ENCODE data around the gene WDR48. TPM values are rescaled to one million over a fixed set of nuclear protein-coding genes. Genes with fewer than 3 reads are reported as not detected.
A peak's percentile ranks its signal among the peaks of the same experiment; 100 is the strongest.

WDR48 gene
- total RNA-seq, 3 donors from 2014 or later: 26.2 to 31.3 (median 29.8) TPM

DNA sequence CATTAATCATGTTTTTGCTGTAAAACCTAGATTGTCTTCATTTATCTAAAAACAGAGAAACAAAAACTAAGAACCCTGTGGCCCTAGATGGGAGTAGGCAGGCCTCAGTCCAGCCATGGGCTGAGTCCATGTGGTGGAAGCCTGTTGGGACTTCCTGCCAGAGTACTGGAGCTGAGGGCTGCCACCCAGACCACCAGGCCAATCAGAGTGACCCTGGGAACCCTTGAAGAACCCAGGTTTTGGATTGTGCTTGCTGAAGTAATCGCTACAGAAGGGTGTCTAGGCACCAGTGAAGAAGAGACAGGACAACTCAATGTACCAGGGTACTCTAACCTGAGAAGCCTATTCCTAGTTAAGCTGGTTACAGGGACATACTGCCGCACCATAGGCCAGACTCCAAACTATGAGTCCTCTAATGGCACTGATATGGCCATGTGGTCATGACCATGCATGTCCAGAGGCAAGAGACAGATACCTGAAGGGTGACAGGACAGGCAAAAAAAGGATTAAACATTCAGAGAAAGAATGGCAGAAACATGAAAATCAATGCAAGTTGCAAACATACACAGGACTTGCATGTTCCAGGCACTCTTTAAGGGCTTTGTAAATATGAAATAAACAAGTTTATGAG is 88.6 kb downstream of the WDR48 start:
- no peaks in the 10 kb centered on the region for H3K9me3 Mint-ChIP-seq
- DNase-seq (no peak), ATAC-seq (no peak)
- peaks cover 40% of the 10 kb centered on the region for H3K36me3 Mint-ChIP-seq (ENCODE audit: insufficient read depth)
- H3K27me3 Mint-ChIP-seq (ENCODE audit: low read depth): no peaks in the 10 kb centered on the region
- no peak overlapping the region for H3K4me3 Mint-ChIP-seq
- H3K4me1 Mint-ChIP-seq (ENCODE audit: low read depth): peaks cover 26% of the 10 kb centered on the region

DNA sequence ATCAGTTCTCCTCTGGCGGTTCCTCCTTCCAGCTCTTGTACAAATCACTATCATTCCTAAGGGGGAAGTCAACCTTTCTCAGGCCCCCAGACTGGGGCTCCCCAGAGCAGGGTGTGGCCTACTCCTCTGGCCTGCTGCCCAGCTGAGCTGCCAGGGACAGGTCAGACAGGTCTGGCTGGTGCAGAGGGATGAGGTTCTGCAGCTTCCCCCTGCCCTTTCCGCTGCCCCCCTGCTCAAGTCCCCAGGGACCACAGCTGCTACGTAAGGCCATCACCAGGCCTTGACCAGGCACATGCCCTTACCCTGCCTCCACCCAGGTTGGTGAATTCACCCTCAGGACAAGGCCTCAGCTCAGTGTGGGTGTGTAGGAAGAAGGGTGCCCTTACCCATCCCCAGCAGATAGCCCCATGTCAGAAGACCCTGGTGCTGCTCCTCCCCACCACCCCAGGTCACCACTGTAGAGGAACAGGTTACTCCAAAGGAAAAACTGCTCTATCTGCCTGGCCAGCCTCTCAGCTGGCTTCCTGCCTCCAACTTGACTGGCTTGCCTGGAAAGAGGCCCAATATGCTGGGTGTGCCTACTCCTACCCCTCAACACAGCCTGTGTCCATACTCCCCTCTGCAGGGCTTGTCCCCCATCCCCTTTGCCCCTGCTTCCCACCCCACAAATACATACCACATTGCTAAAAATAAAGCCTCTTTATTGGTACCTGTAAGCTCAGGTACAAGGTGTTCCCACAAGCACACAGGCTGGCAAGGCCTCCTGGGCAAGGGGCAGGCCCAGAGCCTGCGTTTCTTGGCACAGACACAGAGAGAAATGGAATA is 89.6 kb downstream of the WDR48 start:
- Mint-ChIP-seq H3K27me3 (ENCODE audit: low read depth) (no peaks in the 10 kb centered on the region), H3K9me3 (no peaks in the 10 kb centered on the region), H3K4me3 (no peak overlapping the region), H3K4me1 (ENCODE audit: low read depth) (peaks cover 33% of the 10 kb centered on the region), H3K36me3 (ENCODE audit: insufficient read depth) (peaks cover 47% of the 10 kb centered on the region)
- DNase-seq: no peak
- peak in 1 of 2 donors; percentile 2 for ATAC-seq

DNA sequence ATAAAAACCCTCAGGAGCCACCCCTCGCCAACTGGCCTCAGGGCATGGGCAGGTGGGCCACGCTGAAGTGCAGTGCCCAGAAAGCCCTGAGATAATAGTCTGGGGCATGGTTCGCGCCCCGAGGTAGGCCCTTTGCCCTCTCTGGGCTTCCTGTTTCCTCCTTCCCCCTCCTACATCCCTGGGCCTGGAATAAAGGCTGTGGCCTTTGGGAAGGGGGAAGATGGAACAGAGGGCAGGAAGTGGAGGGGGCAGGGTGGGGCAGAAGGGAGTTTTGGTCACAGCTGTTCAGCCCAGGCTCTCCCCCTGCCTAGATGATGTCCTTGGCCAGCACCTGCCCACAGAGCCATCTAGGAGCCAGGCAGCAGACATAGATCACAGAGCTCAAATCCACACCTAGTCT is 90.3 kb downstream of the WDR48 start:
- H3K36me3 Mint-ChIP-seq (ENCODE audit: insufficient read depth): peaks cover 54% of the 10 kb centered on the region
- no peak for ATAC-seq

DNA sequence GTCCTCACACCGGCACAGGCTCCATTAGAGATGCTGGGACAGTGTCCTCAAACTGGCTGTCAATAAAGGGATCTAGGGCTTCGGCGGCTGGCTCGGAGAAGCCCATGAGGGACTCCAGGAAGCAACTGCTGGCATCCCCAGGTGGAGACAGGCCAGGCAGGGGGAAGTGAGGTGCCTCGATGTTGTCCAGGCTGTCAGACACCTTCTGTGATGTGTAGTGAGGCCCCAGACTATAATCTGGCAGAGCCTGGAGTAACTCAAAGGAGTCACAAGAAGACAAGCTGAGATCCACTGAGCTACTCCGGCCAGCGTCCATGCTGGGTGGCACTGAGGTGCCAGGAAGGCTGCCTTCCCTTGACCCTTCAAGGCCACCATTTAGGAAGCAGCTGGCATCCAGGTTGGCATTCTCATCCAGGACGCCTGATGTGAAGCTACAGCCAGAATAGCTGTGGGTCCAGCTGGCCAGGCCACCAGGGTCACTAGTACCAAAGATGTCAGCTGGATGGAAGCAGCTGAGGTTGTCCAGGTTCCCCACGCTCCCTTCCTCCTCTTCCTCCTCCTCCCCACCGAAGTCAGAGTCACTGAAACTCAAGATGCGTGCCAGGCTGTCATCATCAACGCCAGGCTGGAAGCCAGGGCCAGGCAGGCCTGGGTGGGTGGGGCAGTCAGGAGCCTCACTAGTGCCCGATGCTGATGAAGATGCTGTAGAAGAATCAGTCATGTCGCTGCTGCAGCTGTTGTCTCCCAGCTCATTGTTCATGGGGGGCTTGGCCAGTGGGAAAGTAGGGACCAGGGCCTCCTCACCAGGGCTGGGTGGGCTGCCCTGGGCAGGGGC is 91.5 kb downstream of the WDR48 start:
- DNase-seq (no peak), ATAC-seq (no peak)
- peaks cover 55% of the 10 kb centered on the region for H3K36me3 Mint-ChIP-seq (ENCODE audit: insufficient read depth)
- H3K9me3 Mint-ChIP-seq: no peaks in the 10 kb centered on the region
- peaks cover 52% of the 10 kb centered on the region for H3K4me1 Mint-ChIP-seq (ENCODE audit: low read depth)
- H3K4me3 Mint-ChIP-seq: no peak overlapping the region
- no peaks in the 10 kb centered on the region for H3K27me3 Mint-ChIP-seq (ENCODE audit: low read depth)

More for the DNA sequence above, 90.3 kb downstream of the WDR48 start:
- no peak overlapping the region for H3K4me3 Mint-ChIP-seq
- peaks cover 40% of the 10 kb centered on the region for H3K4me1 Mint-ChIP-seq (ENCODE audit: low read depth)
- H3K9me3 Mint-ChIP-seq: no peaks in the 10 kb centered on the region
- no peak for DNase-seq
- no peaks in the 10 kb centered on the region for H3K27me3 Mint-ChIP-seq (ENCODE audit: low read depth)

DNA sequence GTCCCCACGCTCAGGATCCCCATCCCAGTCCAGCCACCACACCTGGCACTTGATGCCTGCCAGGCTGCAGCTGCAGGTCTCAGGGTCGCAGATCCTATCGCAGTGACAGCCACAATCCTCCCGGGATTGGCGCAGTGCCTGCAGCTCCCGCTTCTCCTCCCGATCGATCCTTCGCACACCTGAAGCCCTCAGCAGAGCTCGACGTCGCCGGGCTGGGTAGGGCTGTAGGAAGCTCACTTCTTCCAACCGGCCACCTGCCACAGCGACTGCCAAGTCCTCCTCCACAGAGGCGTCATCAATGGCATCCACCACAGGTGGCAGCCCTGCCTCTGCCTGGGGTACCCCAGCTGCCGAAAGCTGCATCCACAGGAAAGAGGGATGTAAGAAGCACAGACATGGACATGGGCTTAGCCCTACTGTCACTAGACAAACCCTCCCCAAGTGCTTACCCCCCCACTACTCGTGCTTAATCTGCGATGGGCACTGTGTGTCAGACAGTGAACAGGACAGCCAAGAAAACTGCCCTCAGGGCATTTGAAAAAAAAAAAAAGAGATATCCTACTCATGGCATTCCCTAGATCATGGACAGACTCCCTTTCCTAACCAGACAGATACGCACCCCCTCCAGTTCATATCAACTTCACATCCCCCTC is 92.4 kb downstream of the WDR48 start:
- no peak overlapping the region for H3K4me3 Mint-ChIP-seq
- DNase-seq (no peak), ATAC-seq (no peak)
- H3K4me1 Mint-ChIP-seq (ENCODE audit: low read depth): peaks cover 55% of the 10 kb centered on the region
- H3K36me3 Mint-ChIP-seq (ENCODE audit: insufficient read depth): peaks cover 64% of the 10 kb centered on the region
- H3K9me3 Mint-ChIP-seq: no peaks in the 10 kb centered on the region
- H3K27me3 Mint-ChIP-seq (ENCODE audit: low read depth): no peaks in the 10 kb centered on the region

DNA sequence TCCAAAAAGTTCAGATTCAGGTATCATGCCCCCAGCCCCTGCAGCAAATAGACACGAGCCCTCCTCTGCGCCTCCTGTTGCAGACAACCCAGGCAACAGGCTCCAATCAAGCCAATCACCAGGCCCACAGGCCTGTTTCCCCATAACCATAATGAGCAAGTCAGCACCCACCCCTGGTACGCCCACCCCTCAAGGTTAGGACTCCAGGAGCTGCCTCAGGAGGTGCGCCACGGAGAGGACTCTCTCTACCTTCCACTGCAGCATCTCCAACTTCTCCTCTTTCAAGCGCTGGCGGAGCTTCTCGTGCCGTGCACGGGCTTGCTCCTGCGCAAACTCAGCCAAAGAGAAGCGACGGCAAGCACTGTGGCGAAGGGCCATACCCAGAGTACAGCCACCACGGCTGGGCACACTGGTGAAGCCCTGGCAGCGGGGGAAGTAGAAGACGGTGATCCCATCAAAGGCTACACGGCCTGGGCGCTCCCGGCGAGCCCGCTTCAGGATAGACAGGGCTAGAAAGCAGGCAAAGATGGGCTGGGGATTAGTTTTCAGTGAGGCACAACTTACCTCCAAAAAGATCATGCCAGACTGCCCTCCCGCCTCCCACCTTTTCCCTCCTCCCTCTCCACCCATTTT is 93.0 kb downstream of the WDR48 start:
- ATAC-seq (no peak), DNase-seq (no peak)
- Mint-ChIP-seq H3K9me3 (no peaks in the 10 kb centered on the region), H3K4me1 (ENCODE audit: low read depth) (peaks cover 60% of the 10 kb centered on the region), H3K36me3 (ENCODE audit: insufficient read depth) (peaks cover 70% of the 10 kb centered on the region), H3K4me3 (no peak overlapping the region), H3K27me3 (ENCODE audit: low read depth) (no peaks in the 10 kb centered on the region)

DNA sequence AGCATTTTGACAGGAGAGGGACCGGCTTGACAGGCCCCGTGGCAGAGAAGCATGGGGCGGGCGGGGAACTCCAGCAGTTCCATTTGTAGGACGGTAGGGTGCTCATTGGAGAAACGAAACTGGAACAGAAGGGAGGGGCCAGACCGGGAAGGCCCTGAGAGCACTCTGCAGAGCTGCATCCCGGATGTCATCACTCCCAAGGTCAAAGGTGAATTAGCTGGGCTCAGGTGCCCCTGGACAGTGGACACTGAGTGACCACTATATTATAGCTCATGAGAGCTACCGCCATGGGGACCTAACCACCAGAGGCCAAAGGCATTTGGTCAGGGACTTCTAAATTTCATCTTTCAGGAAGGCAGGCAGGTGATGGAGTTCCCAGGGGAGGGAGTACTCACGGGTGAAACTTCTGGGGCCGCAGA is 94.3 kb downstream of the WDR48 start:
- H3K36me3 Mint-ChIP-seq (ENCODE audit: insufficient read depth): peaks cover 74% of the 10 kb centered on the region
- H3K4me1 Mint-ChIP-seq (ENCODE audit: low read depth): peaks cover 67% of the 10 kb centered on the region
- no peaks in the 10 kb centered on the region for H3K27me3 Mint-ChIP-seq (ENCODE audit: low read depth)
- no peaks in the 10 kb centered on the region for H3K9me3 Mint-ChIP-seq
- no peak for DNase-seq
- no peak for ATAC-seq
- H3K4me3 Mint-ChIP-seq: peak overlapping the region; percentile 95

Other genes starting within 250 kb of the WDR48 start
- gene SCN10A, start 235.8 kb upstream of the WDR48 start, total RNA-seq: not detected
- gene SCN11A, start 72 bp upstream of the WDR48 start, total RNA-seq: not detected
- 10 to 100 TPM; 31.8 to 34.7 (median 33.0) TPM for gene GORASP1, start 55.6 kb downstream of the WDR48 start, total RNA-seq
- 1 to 10 TPM in 2 of 3 donors, under 1 TPM in 1; 0.84 to 1.1 (median 1.0) TPM for gene TTC21A, start 55.7 kb downstream of the WDR48 start, total RNA-seq
- gene CSRNP1, start 101.6 kb downstream of the WDR48 start, total RNA-seq: 10 to 100 TPM; 88.9 to 96.6 (median 95.1) TPM
- 10 to 100 TPM; 13.1 to 20.6 (median 18.2) TPM for gene XIRP1, start 140.6 kb downstream of the WDR48 start, total RNA-seq
- under 1 TPM; 0.32 to 0.73 (median 0.40) TPM for gene CX3CR1, start 228.0 kb downstream of the WDR48 start, total RNA-seq

All from activated T-cell treated with anti-CD3 and anti-CD28 coated beads, Interleukin-2, amount 50 U/mL, for 4 hours (primary cell).